ENCODE results near the gene MRTFB. TPM values are rescaled to one million over a fixed set of nuclear protein-coding genes. Genes with fewer than 3 reads are reported as not detected.

MRTFB gene
- total RNA-seq, 1 experiment from 2014 or later, result 71.5 TPM

DNA sequence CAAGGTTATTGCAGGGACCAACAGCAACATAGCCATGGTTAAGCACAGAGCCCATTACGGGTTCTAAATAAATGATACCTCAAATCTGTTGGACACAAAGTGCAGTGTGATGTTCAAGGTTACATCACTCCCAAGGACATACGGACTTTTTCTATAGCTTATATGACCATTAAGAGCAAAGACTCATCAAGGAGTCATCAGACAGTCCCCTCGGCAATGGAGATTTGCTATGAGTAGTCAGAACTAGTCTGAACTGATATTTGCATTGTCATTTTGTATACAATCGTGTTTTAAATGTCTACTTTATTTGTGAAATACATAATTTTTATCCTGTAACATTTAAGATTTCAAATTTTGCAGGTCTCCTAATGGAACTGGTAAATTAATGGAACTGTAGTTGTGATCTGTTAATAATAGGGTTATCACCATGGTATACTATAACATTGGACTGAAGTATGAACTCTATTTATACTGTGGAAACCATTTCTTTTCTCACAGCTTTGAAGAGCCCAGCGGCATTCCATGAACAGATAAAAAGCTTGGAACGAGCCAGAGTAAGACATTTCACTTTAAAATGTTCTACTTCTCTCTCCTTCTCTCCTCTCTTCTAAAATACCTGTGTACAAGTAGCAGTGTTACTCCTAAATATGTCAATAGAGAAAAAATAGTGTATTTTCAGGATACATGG is 140.9 kb downstream of the MRTFB start:
- intact Hi-C loops (cut with micrococcal nuclease; ENCODE audit: unreplicated experiment), result no loop called here
- DNase-seq, result no peak

DNA sequence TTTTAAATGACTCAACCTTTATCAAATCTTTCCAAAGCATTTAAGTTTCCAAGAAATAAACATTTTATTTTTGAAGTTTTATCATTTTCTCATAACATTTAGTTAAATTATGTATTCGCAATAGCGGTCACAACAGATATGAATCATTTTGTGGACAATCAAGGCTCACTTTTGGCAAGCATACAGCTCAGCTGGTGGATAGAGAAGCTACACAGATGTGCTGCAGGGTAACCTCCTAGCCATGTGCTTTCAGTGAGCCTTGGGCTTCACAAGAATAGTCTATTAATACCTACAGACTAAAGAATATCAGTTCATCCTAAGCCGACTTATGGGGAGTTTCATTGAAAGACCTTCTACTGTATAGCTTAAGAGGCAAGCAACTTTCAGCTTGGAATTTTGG is 144.8 kb downstream of the MRTFB start:
- H3F3A ChIP-seq (ENCODE audit: insufficient read depth, low read depth), result no peaks in the 10 kb centered on the region
- H2AFZ ChIP-seq, result no peak overlapping the region
- no peak overlapping the region for H3K4me2 ChIP-seq
- BruUV-seq (replicated peaks), result no TSS peak
- H3K9me2 ChIP-seq (ENCODE audit: insufficient read depth), result no peaks in the 10 kb centered on the region
- POLR2A ChIA-PET (ENCODE audit: unreplicated experiment), result no interaction called here
- TF ChIP-seq EZH2 (IDR thresholded peaks at IDR 0.05; ENCODE audit: low read depth), result no peak
- no peak for TF ChIP-seq CTCF (conservative IDR thresholded peaks at IDR 0.05)
- intact Hi-C loops (cut with micrococcal nuclease; ENCODE audit: unreplicated experiment), result no loop called here
- H4K20me1 ChIP-seq (ENCODE audit: insufficient read depth), result no peaks in the 10 kb centered on the region
- H3K36me3 ChIP-seq (ENCODE audit: low read depth), result peaks cover 28% of the 10 kb centered on the region; the same call in 1 of the 2 replicates
- no peaks in the 10 kb centered on the region for H3K4me1 ChIP-seq (replicated peaks; ENCODE audit: insufficient read depth)
- H3K79me2 ChIP-seq (ENCODE audit: low read depth), result no peaks in the 10 kb centered on the region
- H3K27me3 ChIP-seq (ENCODE audit: insufficient read depth, low read depth), result no peaks in the 10 kb centered on the region
- H3K27ac ChIP-seq, result no peak overlapping the region
- DNase-seq, result no peak
- CTCF ChIA-PET, result no interaction called here
- no peak overlapping the region for H3K4me3 ChIP-seq
- no peaks in the 10 kb centered on the region for H3K9me3 ChIP-seq (ENCODE audit: insufficient read depth, low read depth)

More for the DNA sequence above, 140.9 kb downstream of the MRTFB start:
- Histone ChIP-seq H3K4me1 (replicated peaks; ENCODE audit: insufficient read depth) (no peaks in the 10 kb centered on the region), H3K79me2 (ENCODE audit: low read depth) (no peaks in the 10 kb centered on the region), H3K9me2 (ENCODE audit: insufficient read depth) (no peaks in the 10 kb centered on the region), H3K4me3 (no peak overlapping the region), H3K27ac (no peak overlapping the region), H3K27me3 (ENCODE audit: insufficient read depth, low read depth) (no peaks in the 10 kb centered on the region), H3K9me3 (ENCODE audit: insufficient read depth, low read depth) (no peaks in the 10 kb centered on the region), H2AFZ (no peak overlapping the region), H3K4me2 (no peak overlapping the region), H4K20me1 (ENCODE audit: insufficient read depth) (no peaks in the 10 kb centered on the region; the same call in 1 of the 2 replicates), H3F3A (ENCODE audit: insufficient read depth, low read depth) (no peaks in the 10 kb centered on the region), H3K36me3 (ENCODE audit: low read depth) (peaks cover 32% of the 10 kb centered on the region; the same call in 1 of the 2 replicates)
- TF ChIP-seq CTCF (conservative IDR thresholded peaks at IDR 0.05) (no peak), EZH2 (IDR thresholded peaks at IDR 0.05; ENCODE audit: low read depth) (no peak)
- CTCF ChIA-PET, result no interaction called here
- no TSS peak for BruUV-seq (replicated peaks)
- POLR2A ChIA-PET (ENCODE audit: unreplicated experiment), result no interaction called here

GRCh38 chr16:14219983-14220382 is 148.9 kb downstream of the MRTFB start:
- H3K79me2 ChIP-seq (ENCODE audit: low read depth), result no peaks in the 10 kb centered on the region
- H3K4me1 ChIP-seq (replicated peaks; ENCODE audit: insufficient read depth), result no peaks in the 10 kb centered on the region
- H4K20me1 ChIP-seq (ENCODE audit: insufficient read depth), result no peaks in the 10 kb centered on the region
- H3K9me3 ChIP-seq (ENCODE audit: insufficient read depth, low read depth), result 0 out of 2 replicates have a peak, but pooled peaks cover 5% of the 10 kb centered on the region
- no peaks in the 10 kb centered on the region for H3K9me2 ChIP-seq (ENCODE audit: insufficient read depth)
- intact Hi-C loops (cut with micrococcal nuclease; ENCODE audit: unreplicated experiment), result no loop called here
- ChIA-PET CTCF (interaction anchor here (0.7 kb wide), 1 partner anchor 55 kb away, joined by 3 read pairs; no protein-coding TSS in a partner anchor), POLR2A (ENCODE audit: unreplicated experiment) (no interaction called here)
- H3K4me3 ChIP-seq, result no peak overlapping the region
- TF ChIP-seq CTCF (conservative IDR thresholded peaks at IDR 0.05) (no peak), EZH2 (IDR thresholded peaks at IDR 0.05; ENCODE audit: low read depth) (no peak)
- H3K4me2 ChIP-seq, result no peak overlapping the region
- no peaks in the 10 kb centered on the region for H3F3A ChIP-seq (ENCODE audit: insufficient read depth, low read depth)
- no peaks in the 10 kb centered on the region for H3K27me3 ChIP-seq (ENCODE audit: insufficient read depth, low read depth)
- no peak overlapping the region for H2AFZ ChIP-seq
- peaks cover 26% of the 10 kb centered on the region; the same call in 1 of the 2 replicates for H3K36me3 ChIP-seq (ENCODE audit: low read depth)
- no peak for DNase-seq
- no peak overlapping the region for H3K27ac ChIP-seq
- no TSS peak for BruUV-seq (replicated peaks)

Measured in PC-9 (cell line).